CD4-positive, alpha-beta T cell treated with Interleukin-2 at 100 ng/mL for 4 hours (primary cell): ENCODE measurements around the gene VMAC.
A peak's percentile ranks its signal among the peaks of the same experiment; 100 is the strongest.

Experiments used
- DNase-seq: peaks from one replicate; pipeline ENCODE4 v3.0.0-alpha.2; 2020; ENCODE audit warnings: low spot score

VMAC gene

DNA sequence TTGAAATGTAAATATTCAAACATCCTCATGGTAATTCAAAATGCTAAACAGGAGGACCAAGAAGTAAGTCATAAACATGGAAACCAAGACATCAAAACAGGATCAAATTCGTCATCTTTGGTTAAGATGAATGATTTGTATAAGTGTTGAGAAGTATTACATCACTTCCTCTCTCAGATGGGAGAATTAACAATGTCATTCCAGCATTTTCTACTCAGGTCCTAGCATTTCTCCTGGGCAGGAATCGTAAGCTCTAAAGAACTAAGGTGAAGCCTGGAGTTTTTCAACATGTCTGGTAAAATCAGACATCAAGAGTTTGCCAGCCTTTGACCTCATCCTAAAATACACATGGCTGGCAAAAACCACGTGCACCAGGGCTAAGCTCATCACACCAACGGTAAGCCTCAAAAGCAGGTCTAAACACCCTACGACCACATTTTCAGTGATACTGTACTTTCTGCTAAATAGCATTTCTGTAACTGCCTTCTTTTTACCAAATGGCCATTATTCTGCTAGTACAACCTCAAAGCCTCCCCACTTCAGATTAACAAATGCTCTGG, 48.4 kb downstream of the VMAC start:
- peak; percentile 12 for DNase-seq

GRCh38 chr19:5953680-5954213, 49.1 kb downstream of the VMAC start:
- DNase-seq = peak; percentile 42

- DNase-seq = no peak
These were observed 49.6 kb downstream of the VMAC start for GRCh38 chr19:5954293-5954692.

DNA sequence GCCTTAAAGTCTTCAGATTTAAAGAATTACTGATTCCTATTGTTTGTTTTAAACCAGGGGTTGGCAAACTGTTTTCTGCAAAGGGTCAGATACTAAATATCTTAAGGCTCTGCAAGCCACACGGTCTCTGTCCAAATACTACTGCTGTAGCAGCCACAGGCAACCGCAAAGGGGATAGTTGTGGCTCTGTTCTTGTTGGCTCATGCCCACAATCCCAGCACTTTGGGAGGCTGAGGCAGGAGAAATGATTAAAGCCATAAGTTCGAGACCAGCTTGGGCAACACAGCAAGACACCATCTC, 50.9 kb downstream of the VMAC start:
- no peak for DNase-seq

- no peak for DNase-seq
These were observed 51.7 kb downstream of the VMAC start for GRCh38 chr19:5956323-5956722.

- DNase-seq = no peak
These were observed 52.1 kb downstream of the VMAC start for GRCh38 chr19:5956728-5957127.

- DNase-seq = no peak
These were observed 52.5 kb downstream of the VMAC start for GRCh38 chr19:5957170-5957569.

GRCh38 chr19:5958074-5958850, 53.6 kb downstream of the VMAC start:
- DNase-seq = no peak

DNA sequence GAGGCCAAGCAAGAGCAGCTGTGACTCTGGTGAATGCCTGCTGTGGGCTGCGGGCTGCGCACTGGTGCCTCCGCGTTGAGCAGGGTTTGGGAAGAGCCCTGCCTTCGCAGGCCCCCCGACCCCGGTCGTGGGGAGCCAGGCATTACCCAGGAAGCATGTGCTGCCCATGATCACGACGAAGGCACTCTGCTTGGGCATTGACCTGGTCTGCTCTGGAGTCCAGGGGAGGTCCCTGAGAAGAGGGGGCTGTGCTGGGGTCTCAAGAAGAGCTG, 54.1 kb downstream of the VMAC start:
- DNase-seq = no peak

DNA sequence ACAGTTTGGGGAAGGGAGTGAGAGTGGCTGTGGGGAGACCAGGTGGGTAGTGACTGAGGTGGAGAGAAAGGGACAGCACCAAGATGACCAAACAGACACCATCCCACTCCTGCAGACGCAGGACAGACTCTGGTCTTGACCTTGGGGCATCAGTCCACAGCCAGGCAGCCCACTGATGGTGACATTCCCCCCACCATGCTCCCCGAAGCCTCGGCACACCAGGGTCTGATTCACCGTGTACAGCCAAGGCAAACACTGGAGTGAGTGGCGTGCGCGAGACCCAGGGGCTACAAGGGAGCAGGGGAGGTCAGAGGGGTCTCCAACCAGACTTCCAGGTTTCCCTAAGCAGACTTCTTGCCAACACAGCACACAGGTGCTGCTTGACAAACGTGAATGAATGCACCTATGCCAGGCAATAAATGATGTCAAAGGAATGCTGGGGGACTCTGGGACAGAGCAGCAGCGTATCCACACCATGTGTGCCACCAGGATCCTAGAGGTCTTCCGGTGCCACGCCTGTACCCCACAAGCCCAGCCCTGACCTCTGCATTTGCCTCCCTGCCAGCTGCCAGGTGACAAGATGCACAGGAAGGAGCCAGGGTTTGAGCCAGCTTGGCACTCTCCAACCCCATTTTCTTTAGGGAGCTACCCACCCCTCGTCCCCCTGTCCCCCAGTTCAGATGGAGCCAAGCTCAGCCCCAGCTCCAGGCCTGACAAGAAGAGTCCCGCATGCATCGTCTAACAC, 54.8 kb downstream of the VMAC start:
- no peak for DNase-seq
